Transverse colon (tissue), 4 donors: ENCODE measurements around the gene APIP.

ENCODE experiments used
- POLR2A ChIP-seq: fragments of 450-650 bp; IDR thresholded peaks from one replicate; pipeline ENCODE4 v1.6.1; 2016; ENCODE audit warnings: antibody characterized with exemption, mild to moderate bottlenecking, moderate library complexity
- POLR2AphosphoS5 ChIP-seq, 3 donors: sonication (generic); formaldehyde crosslinking; IDR thresholded peaks; one replicate each; pipeline ENCODE4 v1.6.1; 2016; ENCODE audit warnings: antibody characterized with exemption in 3 of 3
- TF ChIP-seq, protein P1 (sequence below), 5 experiments: fragments of 200-600 bp in 3 of 5; fragments of 450-650 bp in 2 of 5; sonication (generic) in 3 of 5; IDR thresholded peaks; 1 replicate in 2 of 5; 2 replicates in 3 of 5; pipeline ENCODE4 v1.5.1; 2016 to 2017; ENCODE audit warnings: antibody characterized with exemption in 5 of 5, inconsistent platforms in 3 of 5, mild to moderate bottlenecking in 2 of 5, moderate library complexity in 1 of 5

DNA sequence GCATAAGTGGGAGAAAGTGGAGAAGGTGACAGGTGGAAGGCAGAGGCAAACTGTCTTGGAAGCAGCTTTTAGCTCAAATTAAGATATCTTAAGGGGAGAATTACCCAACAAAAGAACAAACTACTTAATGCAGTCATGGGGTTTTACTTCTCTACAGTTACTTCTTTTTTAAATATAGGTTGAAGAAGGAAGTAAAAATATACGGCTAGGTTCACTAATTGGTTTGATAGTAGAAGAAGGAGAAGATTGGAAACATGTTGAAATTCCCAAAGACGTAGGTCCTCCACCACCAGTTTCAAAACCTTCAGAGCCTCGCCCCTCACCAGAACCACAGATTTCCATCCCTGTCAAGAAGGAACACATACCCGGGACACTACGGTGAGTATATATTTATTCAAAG is 41.0 kb upstream of the APIP start:
- TF ChIP-seq, protein P1, sequence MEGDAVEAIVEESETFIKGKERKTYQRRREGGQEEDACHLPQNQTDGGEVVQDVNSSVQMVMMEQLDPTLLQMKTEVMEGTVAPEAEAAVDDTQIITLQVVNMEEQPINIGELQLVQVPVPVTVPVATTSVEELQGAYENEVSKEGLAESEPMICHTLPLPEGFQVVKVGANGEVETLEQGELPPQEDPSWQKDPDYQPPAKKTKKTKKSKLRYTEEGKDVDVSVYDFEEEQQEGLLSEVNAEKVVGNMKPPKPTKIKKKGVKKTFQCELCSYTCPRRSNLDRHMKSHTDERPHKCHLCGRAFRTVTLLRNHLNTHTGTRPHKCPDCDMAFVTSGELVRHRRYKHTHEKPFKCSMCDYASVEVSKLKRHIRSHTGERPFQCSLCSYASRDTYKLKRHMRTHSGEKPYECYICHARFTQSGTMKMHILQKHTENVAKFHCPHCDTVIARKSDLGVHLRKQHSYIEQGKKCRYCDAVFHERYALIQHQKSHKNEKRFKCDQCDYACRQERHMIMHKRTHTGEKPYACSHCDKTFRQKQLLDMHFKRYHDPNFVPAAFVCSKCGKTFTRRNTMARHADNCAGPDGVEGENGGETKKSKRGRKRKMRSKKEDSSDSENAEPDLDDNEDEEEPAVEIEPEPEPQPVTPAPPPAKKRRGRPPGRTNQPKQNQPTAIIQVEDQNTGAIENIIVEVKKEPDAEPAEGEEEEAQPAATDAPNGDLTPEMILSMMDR (IDR thresholded peaks at IDR 0.05), result no peak
- TF ChIP-seq POLR2AphosphoS5 (IDR thresholded peaks at IDR 0.05) (no peak), POLR2A (no peak)
